Kasumi-1 (cell line): Measurements from ENCODE around the gene AUTS2.

Experiments used
- DNase-seq, 2 experiments: peaks; one replicate each; lab custom pipeline; 2025; lab: John Stamatoyannopoulos, UW

AUTS2 gene

DNA sequence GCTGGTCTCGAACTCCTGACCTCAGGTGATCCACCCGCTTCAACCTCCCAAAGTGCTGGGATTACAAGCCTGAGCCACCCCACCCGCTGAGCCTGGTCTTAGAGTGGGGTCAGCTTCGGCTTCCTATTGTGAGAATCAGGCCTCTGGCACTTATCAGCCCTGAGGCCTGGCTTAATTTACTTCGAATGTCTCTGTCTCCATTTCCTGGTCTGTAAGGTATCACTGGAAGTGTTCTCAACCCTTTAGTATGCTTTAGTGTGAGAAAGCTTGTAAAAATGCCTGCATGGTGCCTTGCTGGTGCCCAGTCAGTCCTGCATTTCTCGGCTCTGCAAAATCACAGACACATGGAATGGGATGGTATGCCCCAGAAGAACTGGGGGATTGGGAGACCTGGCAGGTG lies 862.3 kb downstream of the AUTS2 start:
- no peak for DNase-seq

DNA sequence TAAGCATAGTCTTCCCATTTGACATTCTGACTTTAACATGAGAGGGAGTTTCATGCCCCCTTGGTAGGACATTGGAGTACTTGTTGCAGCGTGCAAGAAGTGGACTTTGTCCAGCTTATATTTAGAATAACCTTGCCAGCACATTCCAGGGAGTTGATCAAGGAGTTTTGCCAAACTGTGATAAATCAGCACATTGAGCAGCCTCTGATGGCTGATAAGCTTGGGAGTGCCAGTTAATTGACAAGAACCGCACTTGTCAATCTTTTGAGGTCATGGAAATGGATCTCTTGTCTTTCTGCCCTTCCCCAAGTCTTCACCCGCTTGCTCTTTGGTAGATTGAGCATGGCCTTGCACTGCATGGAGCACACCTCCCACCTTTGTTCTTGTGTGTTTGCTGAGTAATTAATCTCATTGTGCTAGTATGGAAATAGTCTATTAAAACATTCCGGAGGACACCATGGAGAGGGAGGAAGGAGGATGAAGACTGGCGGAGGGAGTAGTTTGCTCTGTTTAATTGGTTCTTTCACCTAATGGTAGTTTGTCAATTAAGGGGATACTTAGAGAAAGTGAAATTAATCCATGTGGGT lies 865.2 kb downstream of the AUTS2 start:
- no peak for DNase-seq

DNA sequence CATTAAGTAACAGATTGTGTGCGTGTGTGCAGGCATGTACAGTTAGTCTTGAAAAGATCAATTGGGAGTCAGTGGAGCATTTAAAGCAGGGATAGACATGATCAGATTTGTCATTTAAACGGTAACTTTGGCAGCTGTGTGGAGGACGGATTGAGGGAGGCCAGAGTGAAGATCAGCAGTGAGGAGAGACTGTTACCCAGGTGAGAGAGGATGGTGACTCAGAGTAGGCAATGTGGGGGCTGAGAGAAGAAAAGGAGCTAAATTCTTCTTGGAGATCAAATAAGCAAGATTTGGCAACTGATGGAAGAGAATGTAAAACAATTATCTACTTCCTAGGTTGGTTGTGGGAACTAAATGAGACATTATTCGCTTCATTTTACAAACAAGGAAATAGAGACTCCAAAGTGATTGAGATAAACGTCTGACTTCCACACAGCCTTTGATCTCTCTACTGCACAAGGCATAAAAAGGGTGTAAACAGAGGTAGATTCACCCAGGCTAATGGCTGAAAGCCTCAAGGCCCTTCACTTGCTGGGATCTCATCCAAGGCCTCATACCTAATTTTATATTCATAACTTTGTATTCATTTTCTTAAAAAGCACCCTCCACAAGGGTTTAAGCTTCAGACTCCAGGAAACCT lies 868.6 kb downstream of the AUTS2 start:
- no peak for DNase-seq

DNA sequence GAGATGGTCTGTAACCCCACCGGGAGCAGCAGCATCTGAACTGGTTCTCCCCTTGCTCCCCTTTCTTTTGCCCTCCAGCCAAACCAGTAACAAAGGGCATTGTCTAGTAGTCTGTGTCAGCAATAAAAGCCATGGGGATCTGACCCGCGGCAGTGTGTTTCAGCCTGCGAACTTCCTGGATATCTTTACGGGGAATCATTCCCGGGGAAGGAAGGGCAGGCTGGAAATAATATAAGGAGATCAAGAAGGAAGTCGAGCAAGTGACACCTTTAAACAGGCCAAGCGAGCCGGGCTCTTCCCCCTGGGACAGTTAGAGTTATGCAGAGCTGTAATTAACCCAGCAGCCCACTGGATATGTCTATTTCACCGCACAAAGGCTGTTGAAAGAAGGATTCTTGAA lies 872.5 kb downstream of the AUTS2 start:
- no peak for DNase-seq

DNA sequence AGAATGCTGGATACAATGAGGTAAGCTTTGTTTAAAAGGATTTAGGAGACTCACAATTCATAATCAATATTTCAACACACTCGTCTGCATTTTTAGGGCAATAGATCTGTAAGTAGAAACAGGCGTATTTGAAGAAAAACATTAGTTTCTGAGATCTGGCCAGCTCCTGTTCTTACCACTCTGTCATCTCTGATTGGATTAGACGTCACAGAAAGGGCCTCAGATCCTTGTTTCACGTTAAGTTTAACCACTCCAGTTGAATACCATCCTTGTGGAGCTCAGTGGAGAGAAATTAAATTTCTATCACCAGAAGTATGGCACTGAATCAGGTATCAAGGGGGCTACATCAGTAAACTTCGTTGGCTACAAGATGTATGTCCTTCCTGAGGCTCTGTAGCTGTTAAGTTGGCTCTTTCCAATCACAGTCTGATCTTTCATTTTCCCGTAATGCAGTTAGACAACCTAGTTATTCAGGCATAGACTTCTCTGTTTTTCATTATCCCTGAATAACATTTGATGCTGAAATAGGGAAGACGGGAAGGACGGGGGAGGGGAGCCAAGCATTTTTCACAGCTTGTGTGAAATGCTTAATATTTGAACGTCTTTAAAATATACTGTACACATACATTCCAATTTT lies 874.4 kb downstream of the AUTS2 start:
- DNase-seq, result no peak

DNA sequence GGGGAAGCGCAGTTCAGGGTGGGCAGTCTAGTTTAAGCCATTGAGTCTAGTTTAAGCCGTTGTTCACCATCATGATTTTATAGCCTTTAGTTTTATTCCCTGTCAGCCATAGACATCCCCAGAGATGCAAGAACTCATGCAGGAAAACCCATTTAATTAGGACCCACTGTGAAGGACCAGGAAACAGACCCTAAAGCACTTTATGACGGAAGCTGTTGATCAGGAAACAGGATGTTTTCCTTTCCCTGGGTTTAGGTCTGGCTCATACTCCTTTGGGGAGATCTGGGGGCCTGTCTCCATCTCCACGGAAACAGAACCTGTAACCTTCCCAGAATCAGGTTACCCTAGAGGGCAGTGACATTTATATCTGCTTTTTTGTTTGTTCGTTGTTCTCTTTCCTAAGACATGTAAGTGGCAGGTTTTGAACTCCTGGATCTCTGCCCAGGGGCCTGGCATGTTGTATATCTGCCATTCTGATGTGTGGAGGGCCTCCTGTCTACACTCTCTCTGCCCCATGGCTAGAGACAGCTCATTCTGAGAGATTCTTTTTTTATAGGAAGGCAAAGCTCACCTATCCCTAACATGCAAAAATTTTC lies 876.5 kb downstream of the AUTS2 start:
- DNase-seq, result no peak

DNA sequence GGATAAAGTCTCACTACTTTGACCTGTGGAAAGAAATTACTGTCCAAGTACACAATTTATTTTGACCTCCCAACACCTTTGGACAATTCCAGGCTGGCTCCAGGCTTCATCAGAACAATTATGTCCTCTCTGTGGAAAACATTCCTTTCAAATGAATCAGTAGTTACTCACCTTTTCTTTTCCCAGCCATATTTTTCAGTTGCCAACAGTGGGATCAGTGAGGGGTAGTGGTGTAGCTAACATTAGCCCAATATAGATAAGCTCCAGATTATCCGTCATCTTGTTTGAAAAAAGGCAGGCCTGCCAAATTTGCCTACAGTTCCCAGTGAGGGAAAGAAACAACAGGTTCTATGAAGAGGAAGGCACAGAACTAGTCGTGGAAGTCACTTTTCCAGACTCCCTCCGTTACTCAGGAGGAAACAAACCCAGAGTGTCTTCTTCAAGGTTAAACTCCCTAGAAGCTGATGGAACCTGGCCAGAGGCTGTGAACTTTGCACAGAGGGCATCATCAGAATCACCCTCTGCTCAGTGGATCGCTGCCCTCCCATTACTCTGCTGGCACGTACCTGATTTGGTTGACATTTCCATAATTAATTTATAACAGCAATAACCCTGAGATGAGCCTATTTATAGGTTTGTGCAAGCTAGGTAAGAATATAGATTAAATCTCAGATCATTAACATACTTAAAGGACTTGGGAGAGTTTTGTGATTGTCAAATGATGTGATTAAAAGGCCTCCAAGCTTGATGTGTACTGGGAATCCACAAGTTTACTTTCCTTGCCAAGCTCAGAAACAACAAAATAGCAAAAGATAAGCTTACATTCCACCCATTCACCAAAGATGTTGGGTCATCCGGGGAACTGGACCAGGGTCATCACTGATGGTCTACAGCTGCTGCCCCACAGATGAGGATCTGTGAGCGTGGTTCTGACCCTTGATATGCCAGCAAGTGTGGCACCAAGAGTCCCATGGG lies 879.0 kb downstream of the AUTS2 start:
- no peak for DNase-seq

DNA sequence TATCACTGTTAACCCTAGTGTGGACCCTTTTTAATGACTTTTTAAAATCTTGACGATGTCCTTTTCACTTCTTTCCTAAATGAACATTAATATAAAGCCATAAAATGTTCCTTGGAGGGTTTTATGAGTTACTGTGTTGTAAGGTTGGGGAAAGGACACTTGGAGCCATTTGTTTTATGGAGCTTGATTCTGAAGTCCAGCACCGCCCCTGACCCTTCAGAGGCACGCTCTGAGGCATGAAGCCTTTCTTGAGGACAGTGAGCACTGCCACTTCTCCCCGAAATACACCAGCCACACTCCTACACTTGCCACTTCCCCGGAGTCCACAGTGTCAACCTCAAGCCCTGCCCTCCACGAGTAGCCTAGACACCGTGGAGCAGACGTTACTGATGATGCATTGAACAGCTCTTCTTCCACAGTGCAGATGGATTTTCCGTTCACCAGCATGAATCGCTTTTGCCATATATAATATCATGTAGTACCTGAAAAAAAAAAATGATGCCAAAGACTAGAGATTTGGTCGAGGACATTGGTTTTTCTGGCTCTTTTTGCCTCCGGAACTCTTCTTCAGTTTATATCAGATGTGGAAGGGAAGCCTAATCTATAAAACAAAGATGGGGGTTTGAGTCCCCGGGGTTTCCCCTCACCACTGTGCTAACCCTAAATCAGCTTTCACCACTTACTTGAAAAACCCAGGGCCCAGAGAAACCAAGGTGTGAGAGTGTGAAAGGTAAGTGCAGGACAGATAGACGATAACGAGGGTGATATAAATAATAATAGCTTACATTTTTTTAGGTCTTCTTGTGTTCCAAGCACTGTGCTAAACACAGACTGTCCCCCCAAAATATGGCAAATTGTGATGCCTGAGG lies 881.1 kb downstream of the AUTS2 start:
- no peak for DNase-seq

DNA sequence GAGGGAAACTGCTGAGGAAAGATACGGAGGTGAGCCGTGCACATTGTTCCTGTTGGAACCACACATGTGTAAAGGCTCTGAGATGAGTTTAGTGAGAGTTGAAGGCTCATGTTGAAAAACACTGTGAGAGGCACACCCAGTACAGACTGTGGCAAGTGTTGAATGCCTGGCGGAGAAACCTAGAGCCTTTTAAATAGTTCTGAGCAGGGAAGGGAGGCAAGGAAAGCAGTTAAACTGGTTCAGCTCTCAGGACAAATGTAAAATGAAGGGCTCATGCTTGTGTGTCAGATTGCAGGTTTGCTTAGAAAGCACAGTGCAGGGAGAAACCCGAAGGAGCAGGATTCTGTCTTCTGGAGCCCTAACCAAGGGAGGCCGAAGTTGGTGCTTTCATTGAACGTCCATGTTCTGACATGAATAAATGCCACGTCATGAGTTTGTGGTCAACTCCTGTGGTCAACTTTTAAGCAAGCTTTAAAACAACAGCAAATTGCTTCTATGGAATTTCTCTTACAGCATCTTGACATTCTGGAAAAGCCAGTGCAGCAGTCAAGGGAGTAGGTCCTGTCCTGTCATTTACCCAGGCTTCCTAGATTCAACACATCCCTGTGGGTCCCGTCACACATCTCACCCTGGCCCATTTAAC lies 882.8 kb downstream of the AUTS2 start:
- no peak for DNase-seq

DNA sequence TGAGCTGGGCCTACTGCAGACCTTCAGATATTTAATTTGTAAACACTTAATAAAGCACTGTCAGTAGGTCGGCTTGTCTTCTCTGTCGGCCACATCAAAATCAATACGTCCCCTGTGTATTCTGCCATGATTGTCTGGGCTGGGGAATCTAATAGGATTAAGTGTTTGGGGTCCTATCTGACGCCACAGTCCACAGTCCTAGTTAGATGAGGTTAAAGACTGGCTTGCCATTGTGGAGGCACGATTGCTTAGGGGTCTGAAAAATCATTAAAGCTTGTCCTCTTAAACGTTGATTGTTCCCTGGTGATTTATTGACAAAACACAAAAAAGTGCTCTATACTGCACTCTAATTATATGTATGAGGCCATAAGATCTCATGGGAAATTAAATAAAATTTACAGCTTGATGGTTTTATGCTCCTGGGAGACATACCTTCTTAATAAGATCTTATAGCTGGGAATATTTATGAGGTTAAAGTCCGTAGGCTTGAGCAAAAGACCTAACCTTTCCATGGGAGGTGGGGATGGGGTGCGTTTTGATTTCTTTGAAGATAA lies 883.4 kb downstream of the AUTS2 start:
- no peak for DNase-seq

DNA sequence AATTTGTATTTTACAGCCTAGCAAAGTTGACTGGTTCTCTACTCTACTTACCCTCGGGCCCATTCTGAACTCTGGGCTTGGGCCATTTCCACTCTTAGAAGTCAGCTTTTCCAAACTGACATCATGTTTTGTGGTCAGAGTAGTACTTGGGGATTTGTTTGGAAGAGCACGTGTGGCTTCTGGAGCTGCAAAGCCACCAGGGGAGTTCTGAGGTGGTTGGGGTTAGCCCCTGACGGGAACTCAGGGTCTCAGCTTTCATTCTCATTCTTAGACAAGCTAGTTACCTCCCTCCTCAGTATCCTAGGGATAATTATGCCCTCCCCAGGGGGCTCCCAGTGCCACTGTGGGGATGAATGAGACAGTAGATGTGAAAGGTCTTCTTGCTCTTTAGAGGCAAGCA lies 886.0 kb downstream of the AUTS2 start:
- no peak for DNase-seq

DNA sequence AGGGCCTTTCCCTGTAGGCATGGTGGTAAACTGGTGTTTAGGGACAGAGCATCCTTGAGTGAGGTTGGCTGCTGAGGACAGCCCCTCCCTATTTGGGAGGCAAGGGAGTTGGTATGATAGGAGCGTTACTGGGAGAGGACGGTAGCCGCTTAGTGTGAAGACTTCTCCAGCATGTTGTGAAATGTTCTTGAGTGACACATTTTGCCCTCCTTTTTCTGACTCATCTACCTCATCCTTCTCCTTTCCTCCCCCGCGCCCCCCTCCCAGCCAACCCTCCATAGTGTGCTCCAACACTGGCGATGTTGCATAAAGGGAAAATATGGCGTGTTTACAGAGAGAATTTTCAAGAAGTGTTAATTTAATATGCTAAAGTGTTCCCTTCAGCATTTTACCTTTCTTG lies 888.7 kb downstream of the AUTS2 start:
- no peak for DNase-seq

DNA sequence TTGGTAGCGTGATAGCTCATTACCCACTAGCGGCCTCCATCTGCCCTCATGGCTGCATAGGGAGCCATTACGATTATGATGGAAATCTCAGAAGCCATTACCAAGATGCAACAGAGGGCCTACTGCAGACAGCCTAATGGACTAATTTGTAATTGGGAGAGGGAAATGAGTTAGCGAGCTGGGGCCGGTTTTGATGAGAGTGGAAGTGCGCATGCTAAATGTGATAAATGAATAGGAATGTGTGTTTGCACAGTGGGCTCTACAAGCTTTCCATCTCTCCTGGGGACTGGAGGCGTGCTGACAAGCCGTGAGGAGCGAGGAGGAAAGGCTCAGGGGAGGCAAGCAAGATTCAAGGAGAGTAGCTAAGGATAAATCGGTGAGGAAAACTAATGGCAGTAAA lies 889.2 kb downstream of the AUTS2 start:
- DNase-seq, result no peak

DNA sequence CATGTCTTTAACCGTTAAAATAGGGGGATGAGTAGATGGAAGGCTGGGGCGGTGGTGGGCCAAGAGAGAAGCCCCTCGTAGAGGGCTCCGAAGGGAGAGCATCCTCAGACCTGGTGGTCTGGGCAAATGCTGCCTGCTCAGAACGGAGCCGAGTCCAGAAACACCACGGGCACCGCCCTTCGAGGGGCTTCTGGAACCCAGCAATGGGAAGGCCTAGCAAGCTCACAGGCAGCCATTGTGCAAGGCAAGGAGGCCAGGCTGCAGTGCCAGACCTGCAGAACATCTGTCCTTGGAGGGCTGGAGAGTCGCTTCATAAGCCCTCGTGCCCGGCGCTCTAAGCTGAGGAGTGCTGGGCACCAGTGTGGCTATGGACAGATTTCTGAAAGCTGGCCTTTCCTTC lies 889.6 kb downstream of the AUTS2 start:
- no peak for DNase-seq

DNA sequence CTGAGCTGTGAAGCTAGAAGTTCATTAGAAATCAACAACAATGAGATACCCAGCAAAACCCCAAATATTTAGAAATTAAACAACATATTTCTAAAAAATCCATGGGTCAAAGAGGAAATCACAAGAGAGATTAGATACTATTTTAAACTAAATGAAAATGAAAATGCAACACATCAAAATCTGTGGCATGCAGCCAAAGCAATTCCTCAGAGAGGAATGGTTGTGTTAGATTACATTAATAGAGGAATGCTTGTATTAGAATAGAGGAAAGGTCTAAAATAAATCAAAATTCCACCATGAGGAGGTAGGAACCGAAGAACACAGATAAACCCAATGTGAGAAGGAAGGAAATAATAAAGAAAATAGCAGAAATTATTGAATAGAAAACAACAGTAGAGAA lies 891.5 kb downstream of the AUTS2 start:
- DNase-seq, result no peak

DNA sequence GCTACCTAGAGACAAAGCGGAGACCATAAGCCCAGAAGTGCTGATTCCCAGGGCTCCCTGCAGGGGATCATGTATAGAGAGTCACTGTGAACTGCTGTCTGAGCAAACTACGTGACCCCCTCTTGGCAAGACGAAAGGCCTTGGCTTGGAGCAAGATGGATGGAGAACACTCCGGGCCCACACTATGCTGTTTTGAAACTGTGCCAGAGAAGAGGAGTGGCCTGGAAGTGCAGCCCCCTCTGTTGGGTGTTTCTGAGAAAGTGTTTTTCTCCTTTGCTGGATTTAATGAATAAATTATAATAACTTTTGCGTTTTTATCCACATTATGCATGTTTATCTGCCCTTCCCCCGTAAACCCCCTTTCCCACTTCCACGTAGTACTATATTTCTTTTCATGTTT lies 894.4 kb downstream of the AUTS2 start:
- no peak for DNase-seq

DNA sequence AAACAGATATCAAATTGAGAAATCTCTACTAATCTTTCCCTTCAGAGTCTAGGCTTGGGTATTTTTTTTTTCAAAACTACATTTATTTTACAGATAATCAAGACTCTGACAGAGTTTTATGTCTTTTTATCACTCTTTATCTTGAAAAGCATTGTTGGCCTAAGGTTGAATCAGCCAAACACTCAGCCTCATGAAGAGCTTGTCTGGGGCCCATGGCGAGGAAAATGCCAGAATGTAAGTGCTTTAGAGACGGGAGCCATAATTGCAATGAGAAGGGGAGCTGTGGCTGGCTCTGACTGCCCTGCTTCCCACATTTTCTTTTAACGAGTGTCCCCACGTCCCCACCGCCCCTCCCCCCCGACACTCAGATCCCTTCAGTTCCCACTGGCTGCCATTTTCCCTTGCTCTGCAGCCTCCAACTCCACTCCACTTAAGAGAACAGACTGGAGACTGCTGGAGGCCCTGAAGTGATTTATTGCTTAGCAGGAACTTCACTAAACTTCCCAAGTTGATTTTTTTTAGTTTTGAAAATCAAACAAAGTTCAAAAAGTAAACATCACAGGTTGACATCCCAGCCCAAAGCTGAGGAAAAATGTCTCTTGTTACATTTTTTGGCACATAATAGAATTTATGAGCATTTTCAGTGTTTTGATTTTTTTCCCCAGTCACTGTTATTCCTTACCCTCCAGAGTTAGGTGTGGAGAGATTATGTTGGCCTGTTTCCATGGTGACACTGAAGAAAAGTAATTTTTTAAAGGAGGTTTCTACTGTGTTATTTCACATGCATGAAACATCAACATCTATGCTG lies 896.2 kb downstream of the AUTS2 start:
- no peak for DNase-seq

DNA sequence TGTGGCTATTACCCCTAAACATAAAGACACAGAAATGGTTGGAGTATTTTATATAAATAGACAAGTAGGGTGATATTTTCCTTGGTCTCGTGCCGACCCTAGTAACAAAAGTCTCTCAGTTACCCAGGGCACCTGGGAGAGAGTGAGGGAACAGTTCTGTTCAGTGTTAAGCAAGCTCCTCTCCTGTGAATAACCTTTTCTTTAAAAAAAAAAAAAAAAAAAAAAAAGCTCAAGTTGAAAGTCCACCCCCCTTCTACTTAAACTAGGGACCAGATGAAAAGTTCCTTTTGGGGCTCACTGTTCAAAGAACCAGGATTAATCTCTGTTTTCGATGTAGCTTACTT lies 896.7 kb downstream of the AUTS2 start:
- no peak for DNase-seq

DNA sequence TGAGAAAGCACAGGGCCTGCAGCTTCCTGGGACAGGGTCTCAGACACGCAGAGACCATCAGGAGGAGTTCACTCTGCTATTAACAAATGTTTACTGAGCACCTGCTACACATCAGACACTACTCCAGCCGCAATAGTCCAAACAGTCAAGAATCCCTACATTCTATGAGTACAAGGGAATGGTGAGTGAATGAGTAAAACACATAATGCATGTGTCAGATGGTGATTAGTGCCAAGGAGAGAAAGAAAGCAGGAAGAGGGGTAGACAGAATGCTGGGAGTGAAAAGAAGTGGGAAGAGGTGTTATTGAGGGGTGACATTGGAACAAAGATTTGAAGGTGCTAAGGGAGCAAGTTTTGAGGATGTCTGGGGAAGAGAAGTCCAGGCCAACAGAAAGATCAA lies 899.5 kb downstream of the AUTS2 start:
- DNase-seq, result no peak
